Fibroblast of skin of abdomen (primary cell): ENCODE measurements around the gene FOXC1.
A peak's percentile ranks its signal among the peaks of the same experiment; 100 is the strongest.

Experiments
- DNase-seq: peaks from one replicate; pipeline ENCODE4 v3.0.0-alpha.2; 2013

The FOXC1 gene

GRCh38 chr6:1584996-1585668 lies 24.6 kb upstream of the FOXC1 start:
- no peak for DNase-seq

- no peak for DNase-seq
Observed at GRCh38 chr6:1585669-1586049, 24.1 kb upstream of the FOXC1 start.

- DNase-seq = no peak
Observed at GRCh38 chr6:1586256-1586655, 23.5 kb upstream of the FOXC1 start.

GRCh38 chr6:1586861-1587450 lies 22.8 kb upstream of the FOXC1 start:
- no peak for DNase-seq

- DNase-seq = no peak
Observed at GRCh38 chr6:1587546-1587945, 22.2 kb upstream of the FOXC1 start.

- DNase-seq = no peak
Observed at GRCh38 chr6:1587977-1588376, 21.7 kb upstream of the FOXC1 start.

- DNase-seq = no peak
Observed at GRCh38 chr6:1589208-1589607, 20.5 kb upstream of the FOXC1 start.

- DNase-seq = no peak
Observed at GRCh38 chr6:1590580-1590979, 19.1 kb upstream of the FOXC1 start.

- DNase-seq = no peak
Observed at GRCh38 chr6:1591243-1591642, 18.5 kb upstream of the FOXC1 start.

- DNase-seq = no peak
Observed at GRCh38 chr6:1591926-1592325, 17.8 kb upstream of the FOXC1 start.

GRCh38 chr6:1592852-1593251 lies 16.9 kb upstream of the FOXC1 start:
- DNase-seq = no peak

GRCh38 chr6:1593286-1593957 lies 16.3 kb upstream of the FOXC1 start:
- no peak for DNase-seq

- no peak for DNase-seq
Observed at GRCh38 chr6:1593958-1594314, 15.8 kb upstream of the FOXC1 start.

GRCh38 chr6:1594445-1595200 lies 15.1 kb upstream of the FOXC1 start:
- no peak for DNase-seq

GRCh38 chr6:1595271-1596087 lies 14.2 kb upstream of the FOXC1 start:
- DNase-seq = no peak

- no peak for DNase-seq
Observed at GRCh38 chr6:1596088-1596852, 13.4 kb upstream of the FOXC1 start.

GRCh38 chr6:1597121-1597744 lies 12.5 kb upstream of the FOXC1 start:
- DNase-seq = no peak

GRCh38 chr6:1597924-1598323 lies 11.8 kb upstream of the FOXC1 start:
- DNase-seq = peak; percentile 42

GRCh38 chr6:1598433-1598832 lies 11.3 kb upstream of the FOXC1 start:
- DNase-seq = no peak

GRCh38 chr6:1598886-1599285 lies 10.8 kb upstream of the FOXC1 start:
- DNase-seq = no peak

GRCh38 chr6:1599469-1599868 lies 10.2 kb upstream of the FOXC1 start:
- DNase-seq = no peak
